Breast epithelium (tissue), 4 donors: ENCODE results near the gene CACNA1I. TPM values are rescaled to one million over a fixed set of nuclear protein-coding genes. Genes with fewer than 3 reads are reported as not detected.
A peak's percentile ranks its signal among the peaks of the same experiment; 100 is the strongest.

Experiments used
- DNase-seq, 2 donors: peaks; one replicate each; pipeline ENCODE4 v3.0.0-alpha.2; 2019; ENCODE audit warnings: low spot score in 2 of 2
- H3K27ac ChIP-seq, 2 donors: fragments of 200-600 bp; sonication (generic) in 1 of 2; one replicate each; pipeline ENCODE4 v1.5.1; 2016 to 2019; ENCODE audit warnings: mild to moderate bottlenecking in 1 of 2
- H3K27me3 ChIP-seq, 2 donors: fragments of 200-600 bp; sonication (generic) in 1 of 2; one replicate each; pipeline versions ENCODE4 v1.5.1 to v1.6.0; 2017 to 2019; ENCODE audit warnings: control low read depth in 1 of 2, mild to moderate bottlenecking in 1 of 2
- H3K36me3 ChIP-seq: fragments of 200-600 bp; one replicate; pipeline ENCODE4 v1.5.1; 2019
- H3K4me1 ChIP-seq, 2 donors: fragments of 200-600 bp; sonication (generic); one replicate each; pipeline ENCODE4 v1.5.1; 2016 to 2019; ENCODE audit warnings: control low read depth in 1 of 2
- H3K4me3 ChIP-seq, 3 donors: fragments of 200-600 bp; sonication (generic); 1 replicate in 2 of 3; 2 replicates in 1 of 3; pipeline ENCODE4 v1.5.1; 2016 to 2019; ENCODE audit warnings: mild to moderate bottlenecking in 3 of 3, moderate library complexity in 2 of 3
- H3K9me3 ChIP-seq, 2 donors: fragments of 200-600 bp; sonication (generic) in 1 of 2; one replicate each; pipeline ENCODE4 v1.5.1; 2016 to 2019; ENCODE audit warnings: control low read depth in 1 of 2
- POLR2A ChIP-seq: fragments of 450-650 bp; IDR thresholded peaks from one replicate; pipeline ENCODE4 v1.6.1; 2016; ENCODE audit warnings: antibody characterized with exemption, mild to moderate bottlenecking, moderate library complexity
- POLR2AphosphoS5 ChIP-seq, 3 donors: sonication (generic); formaldehyde crosslinking; IDR thresholded peaks; one replicate each; pipeline ENCODE4 v1.6.1; 2017; ENCODE audit warnings: antibody characterized with exemption in 3 of 3
- intact Hi-C: fragments of 100-400 bp; cut with DNase I; formaldehyde crosslinking; loops from one replicate; pipeline ENCODE4 v1.15.1; 2023; ENCODE audit warnings: low total_unique reads
- total RNA-seq, 3 donors: library from RNA; depleted of rRNA; stranded (reverse); fragments of >200 nt; gene quantifications; one replicate each; pipeline ENCODE4 v1.1.0, GENCODE V29; 2016
- TF ChIP-seq, protein P1 (sequence below), 3 donors: fragments of 450-650 bp; IDR thresholded peaks; one replicate each; pipeline ENCODE4 v1.5.1; 2016 to 2017; ENCODE audit warnings: antibody characterized with exemption in 3 of 3, mild to moderate bottlenecking in 3 of 3, moderate library complexity in 3 of 3

The CACNA1I gene
- total RNA-seq, 3 donors from 2014 or later, result 0.32 to 0.44 (median 0.33) TPM

- Histone ChIP-seq H3K4me1 (no peaks in the 10 kb centered on the region), H3K27me3 (no peaks in the 10 kb centered on the region)
- no peak for DNase-seq
Observed at GRCh38 chr22:39581303-39581702, 10.8 kb downstream of the CACNA1I start.

DNA sequence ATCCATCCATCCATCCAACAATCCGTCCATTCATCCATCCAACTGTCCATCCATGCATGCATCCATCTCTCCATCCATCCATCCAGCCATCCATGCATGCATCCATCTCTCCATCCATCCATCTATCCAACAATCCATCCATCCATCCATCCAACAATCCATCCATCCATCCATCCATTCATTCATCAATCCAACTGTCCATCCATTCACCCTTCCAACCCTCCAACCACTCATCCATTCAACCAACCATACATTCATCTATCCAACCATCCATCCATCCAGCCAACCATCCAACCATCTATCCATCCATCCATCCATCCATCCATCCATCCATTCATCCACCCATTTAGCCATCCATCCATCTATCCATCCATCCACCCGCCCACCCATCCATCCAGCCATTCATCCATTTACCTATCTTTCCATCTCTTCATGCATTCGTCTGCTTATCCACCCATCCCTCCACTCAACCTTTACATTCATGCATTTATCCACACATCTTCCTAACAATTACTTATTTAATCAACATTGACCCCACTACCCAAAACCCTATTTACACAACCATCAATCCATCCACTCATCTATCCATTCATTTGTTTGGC, 12.6 kb downstream of the CACNA1I start:
- H3K9me3 ChIP-seq, result no peaks in the 10 kb centered on the region
- H3K36me3 ChIP-seq, result no peaks in the 10 kb centered on the region
- DNase-seq, result no peak
- TF ChIP-seq POLR2AphosphoS5 (IDR thresholded peaks at IDR 0.05) (no peak), POLR2A (no peak)
- TF ChIP-seq, protein P1, sequence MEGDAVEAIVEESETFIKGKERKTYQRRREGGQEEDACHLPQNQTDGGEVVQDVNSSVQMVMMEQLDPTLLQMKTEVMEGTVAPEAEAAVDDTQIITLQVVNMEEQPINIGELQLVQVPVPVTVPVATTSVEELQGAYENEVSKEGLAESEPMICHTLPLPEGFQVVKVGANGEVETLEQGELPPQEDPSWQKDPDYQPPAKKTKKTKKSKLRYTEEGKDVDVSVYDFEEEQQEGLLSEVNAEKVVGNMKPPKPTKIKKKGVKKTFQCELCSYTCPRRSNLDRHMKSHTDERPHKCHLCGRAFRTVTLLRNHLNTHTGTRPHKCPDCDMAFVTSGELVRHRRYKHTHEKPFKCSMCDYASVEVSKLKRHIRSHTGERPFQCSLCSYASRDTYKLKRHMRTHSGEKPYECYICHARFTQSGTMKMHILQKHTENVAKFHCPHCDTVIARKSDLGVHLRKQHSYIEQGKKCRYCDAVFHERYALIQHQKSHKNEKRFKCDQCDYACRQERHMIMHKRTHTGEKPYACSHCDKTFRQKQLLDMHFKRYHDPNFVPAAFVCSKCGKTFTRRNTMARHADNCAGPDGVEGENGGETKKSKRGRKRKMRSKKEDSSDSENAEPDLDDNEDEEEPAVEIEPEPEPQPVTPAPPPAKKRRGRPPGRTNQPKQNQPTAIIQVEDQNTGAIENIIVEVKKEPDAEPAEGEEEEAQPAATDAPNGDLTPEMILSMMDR (IDR thresholded peaks at IDR 0.05), result no peak
- no peak overlapping the region for H3K27ac ChIP-seq
- no peak overlapping the region for H3K4me3 ChIP-seq
- no peaks in the 10 kb centered on the region for H3K4me1 ChIP-seq
- H3K27me3 ChIP-seq, result no peaks in the 10 kb centered on the region
- intact Hi-C loops, result no loop called here

More at GRCh38 chr22:39581303-39581702, 10.8 kb downstream of the CACNA1I start:
- H3K27ac ChIP-seq, result no peak overlapping the region
- intact Hi-C loops, result no loop called here
- no peaks in the 10 kb centered on the region for H3K36me3 ChIP-seq
- no peak overlapping the region for H3K4me3 ChIP-seq
- H3K9me3 ChIP-seq, result no peaks in the 10 kb centered on the region
- no peak for TF ChIP-seq POLR2A
- no peak for TF ChIP-seq POLR2AphosphoS5 (IDR thresholded peaks at IDR 0.05)
- TF ChIP-seq, protein P1 (IDR thresholded peaks at IDR 0.05), result no peak

GRCh38 chr22:39589875-39590274, 19.3 kb downstream of the CACNA1I start:
- TF ChIP-seq, protein P1 (IDR thresholded peaks at IDR 0.05), result no peak
- TF ChIP-seq POLR2A (no peak), POLR2AphosphoS5 (IDR thresholded peaks at IDR 0.05) (no peak)
- Histone ChIP-seq H3K36me3 (no peaks in the 10 kb centered on the region), H3K4me3 (no peak overlapping the region), H3K27me3 (no peaks in the 10 kb centered on the region), H3K4me1 (peaks cover 0 to 3% of the 10 kb centered on the region in 2 donors), H3K9me3 (no peaks in the 10 kb centered on the region), H3K27ac (no peak overlapping the region)
- DNase-seq, result no peak
- intact Hi-C loops, result no loop called here

DNA sequence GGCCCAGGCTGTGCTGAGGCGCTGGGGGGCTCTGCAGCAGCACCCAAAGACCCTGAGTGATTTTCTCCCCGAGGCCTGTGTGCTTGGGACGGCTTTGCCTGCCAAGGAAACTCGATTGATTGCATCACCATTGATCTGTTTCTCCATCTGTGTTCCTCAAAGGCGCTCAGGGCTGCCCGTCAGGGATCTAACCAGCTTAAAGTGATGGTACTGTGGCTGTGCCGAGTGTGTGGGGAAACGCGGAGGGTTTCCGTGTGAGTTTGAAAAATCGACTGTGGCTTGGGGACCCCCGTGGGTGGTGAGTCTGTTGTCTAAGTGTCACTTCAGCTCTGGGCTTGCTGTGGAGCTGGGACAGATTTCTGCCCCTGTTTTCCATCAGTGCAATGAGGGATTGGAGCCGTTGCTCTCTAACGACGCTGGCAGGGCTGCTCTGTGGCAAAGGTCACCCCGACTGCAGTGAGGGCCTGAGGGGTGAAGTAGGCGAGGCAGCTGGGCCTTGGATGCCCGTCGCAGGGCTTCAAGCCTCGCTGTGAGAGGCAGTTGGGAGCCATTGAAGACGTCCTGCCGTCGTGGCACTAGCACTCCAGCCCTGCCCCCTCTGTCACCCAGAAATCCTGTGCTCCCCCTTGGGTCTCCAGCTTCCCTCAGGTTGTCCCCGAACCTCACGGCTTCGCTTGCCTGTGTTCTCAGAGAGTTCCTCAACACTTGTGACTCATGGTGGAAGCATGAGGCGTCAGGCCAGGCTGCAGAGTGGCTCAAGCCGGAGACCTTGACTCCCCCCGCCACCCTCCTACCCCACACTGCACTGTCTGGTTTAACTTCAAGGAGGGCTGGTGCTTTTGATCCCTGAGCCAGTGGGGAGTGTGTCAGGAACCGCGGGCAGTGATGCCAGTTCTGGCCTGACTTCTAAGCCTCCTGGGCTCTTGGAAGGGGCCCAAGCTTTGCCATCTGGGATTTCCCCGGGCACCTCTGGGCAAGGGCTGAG, 21.8 kb downstream of the CACNA1I start:
- peak; percentile 58 to 65 for DNase-seq
- Histone ChIP-seq H3K27me3 (peaks cover 0 to under 1% of the 10 kb centered on the region in 2 donors), H3K9me3 (no peaks in the 10 kb centered on the region), H3K36me3 (no peaks in the 10 kb centered on the region), H3K4me1 (peaks cover 0 to 3% of the 10 kb centered on the region in 2 donors), H3K27ac (no peak overlapping the region), H3K4me3 (peak overlapping the region in 1 of 3 donors; percentile 10)
- no peak for TF ChIP-seq POLR2A
- TF ChIP-seq, protein P1 (IDR thresholded peaks at IDR 0.05), result no peak
- TF ChIP-seq POLR2AphosphoS5 (IDR thresholded peaks at IDR 0.05), result no peak
- intact Hi-C loops, result no loop called here
